ENCODE data around the gene FBXW4.

DNA sequence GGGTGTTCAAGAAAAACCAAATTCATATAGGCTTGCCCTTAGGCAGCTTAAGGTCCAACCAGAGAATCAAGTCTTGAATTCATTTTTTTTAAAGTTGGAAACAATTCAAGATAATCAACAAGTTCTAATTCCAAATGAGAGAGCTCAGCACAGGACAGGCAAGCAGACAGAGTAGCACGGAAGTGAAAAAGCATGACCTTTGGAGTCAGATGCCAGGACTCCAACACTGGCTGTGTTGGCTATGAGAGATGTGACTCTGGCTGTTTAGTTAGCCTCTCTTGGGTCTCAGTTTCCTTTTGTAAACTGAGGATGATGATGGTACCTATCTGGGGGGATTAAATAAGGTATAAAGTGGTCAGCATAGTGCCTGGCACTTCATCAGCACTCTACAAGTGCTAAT, 49.3 kb downstream of the FBXW4 start:
- TF ChIP-seq CHD2 (IDR thresholded peaks at IDR 0.05; ENCODE audit: borderline replicate concordance, low read depth, low read length) (no peak), CTCF (IDR thresholded peaks at IDR 0.05 in 2 of 3, conservative IDR thresholded peaks at IDR 0.05 in 1 of 3; ENCODE audit: control insufficient read depth in 2 of 3, extremely low read depth in 1 of 3, insufficient read depth in 1 of 3, low read depth in 3 of 3, low read length in 3 of 3) (no peak), RCOR1 (conservative IDR thresholded peaks at IDR 0.05; ENCODE audit: low read depth, low read length) (no peak), CHD1 (IDR thresholded peaks at IDR 0.05; ENCODE audit: low read depth, low read length) (no peak)

Data from GM12878 (cell line).